Activated naive CD4-positive, alpha-beta T cell (primary cell): ENCODE results near the gene DACT2.
"Not testable (repeated sequence)": the region's sequence is repeated elsewhere in the genome, so short reads cannot be mapped to it uniquely, and the experiment has no call there.

Source experiments
- DNase-seq, 4 experiments: peaks; one replicate each; lab custom pipeline; 2025; lab: John Stamatoyannopoulos, UW

The DACT2 gene

GRCh38 chr6:168300975-168301647 is 18.5 kb downstream of the DACT2 start:
- no peak for DNase-seq

GRCh38 chr6:168299541-168300511 is 19.8 kb downstream of the DACT2 start:
- DNase-seq, result no peak

- no peak for DNase-seq
These were observed 21.9 kb downstream of the DACT2 start for GRCh38 chr6:168297643-168298042.

GRCh38 chr6:168294901-168295300 is 24.7 kb downstream of the DACT2 start:
- no peak for DNase-seq

- no peak for DNase-seq
These were observed 25.7 kb downstream of the DACT2 start for GRCh38 chr6:168293636-168294530.

GRCh38 chr6:168292826-168293225 is 26.8 kb downstream of the DACT2 start:
- DNase-seq, result no peak

- DNase-seq, result no peak
These were observed 28.1 kb downstream of the DACT2 start for GRCh38 chr6:168291450-168291849.

- no peak for DNase-seq
These were observed 29.5 kb downstream of the DACT2 start for GRCh38 chr6:168290095-168290494.

GRCh38 chr6:168289571-168289962 is 30.0 kb downstream of the DACT2 start:
- no peak for DNase-seq

GRCh38 chr6:168288781-168289570 is 30.6 kb downstream of the DACT2 start:
- DNase-seq, result no peak

- not testable (repeated sequence) for DNase-seq
These were observed 32.1 kb downstream of the DACT2 start for GRCh38 chr6:168287460-168287859.

GRCh38 chr6:168286771-168287446 is 32.7 kb downstream of the DACT2 start:
- not testable (repeated sequence) for DNase-seq

GRCh38 chr6:168286116-168286515 is 33.5 kb downstream of the DACT2 start:
- no peak for DNase-seq

GRCh38 chr6:168285456-168285855 is 34.1 kb downstream of the DACT2 start:
- DNase-seq, result no peak

- DNase-seq, result no peak
These were observed 35.4 kb downstream of the DACT2 start for GRCh38 chr6:168284187-168284586.

GRCh38 chr6:168283686-168284025 is 35.9 kb downstream of the DACT2 start:
- DNase-seq, result no peak

GRCh38 chr6:168282985-168283685 is 36.4 kb downstream of the DACT2 start:
- DNase-seq, result no peak

GRCh38 chr6:168281826-168282225 is 37.8 kb downstream of the DACT2 start:
- no peak for DNase-seq

- not testable (repeated sequence) for DNase-seq
These were observed 38.3 kb downstream of the DACT2 start for GRCh38 chr6:168281314-168281713.

GRCh38 chr6:168280899-168281245 is 38.7 kb downstream of the DACT2 start:
- no peak for DNase-seq
